ENCODE results near the gene UGT1A5.

- TF ChIP-seq CEBPB (IDR thresholded peaks at IDR 0.05) (no peak), MAX (IDR thresholded peaks at IDR 0.05) (no peak), EGR1 (IDR thresholded peaks at IDR 0.05) (no peak), RAD21 (IDR thresholded peaks at IDR 0.05; ENCODE audit: low read depth) (no peak), TCF12 (IDR thresholded peaks at IDR 0.05; ENCODE audit: low read depth) (no peak), NFIC (IDR thresholded peaks at IDR 0.05) (no peak), TAF1 (IDR thresholded peaks at IDR 0.05; ENCODE audit: low read depth) (no peak), USF1 (IDR thresholded peaks at IDR 0.05) (no peak), ZBTB7A (IDR thresholded peaks at IDR 0.05; ENCODE audit: low read depth) (no peak), EP300 (IDR thresholded peaks at IDR 0.05; ENCODE audit: borderline replicate concordance) (no peak), CREB1 (IDR thresholded peaks at IDR 0.05; ENCODE audit: low read depth) (no peak)
Measured at GRCh38 chr2:233761040-233761769, 48.5 kb downstream of the UGT1A5 start.

All from Ishikawa (cell line).